Stimulated activated CD8-positive, alpha-beta memory T cell treated with anti-CD3 and anti-CD28 coated beads, Interleukin-12 subunit alpha, Interleukin-12 subunit beta, amount 100 ng/mL, for 1 hour (primary cell): ENCODE measurements around the gene FARSA.
A peak's percentile ranks its signal among the peaks of the same experiment; 100 is the strongest.
"Not testable (repeated sequence)": the region's sequence is repeated elsewhere in the genome, so short reads cannot be mapped to it uniquely, and the experiment has no call there.

Experiments
- DNase-seq: peaks from one replicate; pipeline ENCODE4 v3.0.0-alpha.2; 2020; ENCODE audit warnings: low read depth

The FARSA gene

DNA sequence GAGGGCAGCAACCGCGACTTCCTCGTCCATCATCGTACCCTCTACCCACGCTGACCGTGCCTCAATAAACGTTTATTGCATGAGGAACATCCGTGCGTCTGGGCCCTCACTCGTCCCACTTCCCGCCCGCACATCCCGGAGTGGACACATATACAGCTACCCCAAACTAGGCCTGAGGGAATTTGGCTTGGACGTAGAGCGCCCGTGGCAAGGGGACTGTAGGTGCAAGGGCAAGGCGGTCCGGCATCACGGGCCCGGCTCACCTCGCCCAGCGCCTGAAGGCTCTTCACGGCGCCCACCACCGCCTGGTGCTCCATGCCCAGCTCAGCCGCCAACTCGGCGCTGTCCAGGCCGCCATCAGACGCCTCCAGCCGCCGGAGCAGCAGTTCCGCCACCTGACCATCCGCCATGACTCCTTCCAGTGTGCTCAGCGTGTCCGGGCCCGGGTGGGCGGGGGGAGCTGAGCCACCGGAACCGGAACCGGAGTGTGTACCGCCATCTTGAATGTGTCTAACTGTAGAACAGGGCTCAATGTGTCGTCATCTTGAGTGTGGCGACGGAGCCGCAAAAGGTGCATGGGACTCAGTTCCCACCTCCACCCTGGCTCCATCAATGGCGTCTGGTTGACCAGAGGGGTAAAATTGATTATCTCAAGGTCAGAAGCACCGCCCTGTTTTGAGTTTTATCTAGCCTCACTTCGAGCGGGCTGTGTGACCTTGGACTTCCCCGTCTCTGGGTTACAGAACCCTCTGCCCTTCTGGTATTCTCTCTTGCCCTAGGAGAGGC lies at the start of gene FARSA:
Gene FARSA, minus strand, starts transcription at position 425 of the 786 bp plus-strand sequence. Its CDS starts 15 bp downstream, at position 410.
- DNase-seq: peak; percentile 82

- no peak for DNase-seq
Observed at GRCh38 chr19:12983091-12983490, 49.6 kb upstream of the FARSA start.

GRCh38 chr19:12982648-12983047 lies 49.1 kb upstream of the FARSA start:
- no peak for DNase-seq

DNA sequence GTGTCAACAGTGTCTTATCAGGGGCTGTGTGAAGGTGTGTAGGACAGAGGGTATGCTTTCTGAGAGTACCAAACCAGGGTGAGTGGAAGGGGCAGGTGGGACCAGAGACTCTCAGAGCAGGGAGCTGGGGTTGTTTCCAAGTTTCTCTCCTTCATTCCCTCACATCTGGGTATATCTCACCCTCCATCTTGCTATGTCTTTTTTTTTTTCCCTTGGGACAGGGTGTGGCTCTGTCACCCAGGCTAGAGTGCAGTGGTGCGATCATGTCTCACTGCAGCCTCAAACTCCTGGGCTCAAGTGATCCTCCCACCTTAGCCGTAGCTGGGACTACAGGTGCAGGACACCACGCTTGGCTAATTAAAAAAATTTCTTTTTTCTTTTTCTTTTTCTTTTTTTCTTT lies 46.5 kb upstream of the FARSA start:
- DNase-seq: no peak

- not testable (repeated sequence) for DNase-seq
Observed at GRCh38 chr19:12976109-12976508, 42.6 kb upstream of the FARSA start.

DNA sequence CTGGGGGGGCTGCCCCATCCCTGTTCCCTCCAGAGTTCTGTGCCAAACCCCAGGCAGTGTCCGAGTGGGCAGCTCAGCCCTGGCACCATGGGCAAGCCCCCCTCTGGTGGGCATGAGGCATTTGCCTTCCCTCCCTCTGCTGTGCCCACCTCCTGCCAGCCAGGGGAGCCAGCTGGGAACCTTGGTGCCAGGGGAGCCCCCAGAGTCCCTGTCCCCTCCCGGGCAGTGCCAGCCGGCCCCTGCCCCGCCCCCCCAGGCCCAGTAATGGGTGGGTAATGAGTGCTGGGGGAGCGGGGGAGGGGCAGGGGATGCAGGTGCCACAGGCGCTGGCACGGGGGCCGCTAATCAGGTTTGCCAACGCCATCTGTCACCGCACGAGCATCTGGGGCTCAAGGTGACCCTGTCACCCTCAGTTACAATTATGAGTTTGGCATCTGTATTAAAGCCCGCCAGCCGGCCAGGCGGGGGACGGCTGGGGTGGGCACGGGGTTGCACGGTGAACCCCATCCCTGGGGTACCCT lies 41.8 kb upstream of the FARSA start:
- no peak for DNase-seq

GRCh38 chr19:12974301-12975220 lies 41.0 kb upstream of the FARSA start:
- DNase-seq: no peak

- DNase-seq: no peak
Observed at GRCh38 chr19:12973236-12973635, 39.7 kb upstream of the FARSA start.

DNA sequence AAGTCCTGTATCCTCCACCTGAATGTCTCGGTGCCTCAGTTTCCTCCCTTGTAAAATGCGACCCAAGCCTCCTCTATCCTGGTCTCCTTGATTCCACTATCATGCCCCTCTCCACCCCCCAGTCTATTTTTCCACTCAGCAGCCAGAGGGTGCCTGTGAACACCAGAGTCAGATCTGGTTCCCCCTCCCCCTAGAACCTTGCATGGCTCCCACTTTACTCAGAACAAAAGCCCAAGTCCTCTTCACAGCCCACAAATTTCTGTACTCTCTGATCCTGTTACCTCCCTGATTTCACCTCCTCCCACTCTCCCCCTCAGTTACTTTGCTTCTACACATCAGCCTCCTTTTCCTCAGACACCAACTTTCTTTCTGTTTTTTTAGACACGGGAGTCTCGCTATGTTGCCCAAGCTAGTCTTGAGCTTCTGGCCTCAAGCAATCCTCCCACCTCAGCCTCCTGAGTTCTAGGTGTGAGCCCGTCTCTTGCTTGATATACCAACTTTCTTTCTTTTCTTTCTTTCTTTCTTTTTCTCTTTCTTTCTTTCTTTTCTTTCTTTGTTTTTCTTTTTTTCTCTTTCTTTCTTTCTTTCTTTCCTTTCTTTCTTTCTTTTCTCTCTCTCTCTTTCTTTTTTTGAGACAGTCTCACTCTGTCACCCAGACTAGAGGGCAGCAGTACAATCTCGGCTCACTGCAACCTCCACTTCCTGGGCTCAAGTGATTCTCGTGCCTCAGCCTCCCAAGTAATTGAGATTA lies 36.7 kb upstream of the FARSA start:
- DNase-seq: no peak

DNA sequence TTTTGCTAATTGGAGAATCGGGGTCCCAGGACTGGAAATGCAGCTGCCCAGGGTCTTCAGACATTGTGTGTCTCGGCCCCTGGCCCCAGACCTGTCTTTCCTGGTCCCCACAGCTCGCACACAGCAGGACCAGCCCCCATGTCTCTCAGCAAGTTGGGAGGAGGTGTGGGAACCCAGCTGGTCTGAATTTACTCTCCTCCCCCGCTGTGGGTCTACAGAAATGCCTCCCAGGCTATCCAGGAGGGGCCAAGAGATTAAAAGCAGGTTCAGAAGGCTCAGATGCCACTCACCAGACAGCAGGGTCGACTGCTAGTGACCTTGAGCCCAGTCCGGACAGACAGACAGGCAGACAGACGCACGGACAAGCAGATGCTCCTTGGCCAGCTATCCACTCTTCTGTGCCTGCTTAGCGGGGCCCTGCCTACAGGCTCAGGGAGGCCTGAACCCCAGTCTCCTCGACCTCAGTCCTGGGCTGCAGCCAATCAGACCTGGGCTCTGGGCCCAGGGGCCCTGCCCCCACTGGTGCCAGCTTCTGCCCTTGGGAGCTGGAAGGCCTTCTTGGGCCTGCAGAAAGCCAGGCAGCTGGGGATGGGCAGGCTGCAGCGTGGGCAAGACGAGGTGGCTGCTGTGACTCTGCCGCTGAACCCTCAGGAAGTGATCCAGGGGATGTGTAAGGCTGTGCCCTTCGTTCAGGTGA lies 35.9 kb upstream of the FARSA start, which contains the start of gene DAND5:
Gene DAND5, plus strand, starts transcription at position 285 of the 697 bp plus-strand sequence. Its CDS starts 85 bp downstream, at position 370.
- no peak for DNase-seq

DNA sequence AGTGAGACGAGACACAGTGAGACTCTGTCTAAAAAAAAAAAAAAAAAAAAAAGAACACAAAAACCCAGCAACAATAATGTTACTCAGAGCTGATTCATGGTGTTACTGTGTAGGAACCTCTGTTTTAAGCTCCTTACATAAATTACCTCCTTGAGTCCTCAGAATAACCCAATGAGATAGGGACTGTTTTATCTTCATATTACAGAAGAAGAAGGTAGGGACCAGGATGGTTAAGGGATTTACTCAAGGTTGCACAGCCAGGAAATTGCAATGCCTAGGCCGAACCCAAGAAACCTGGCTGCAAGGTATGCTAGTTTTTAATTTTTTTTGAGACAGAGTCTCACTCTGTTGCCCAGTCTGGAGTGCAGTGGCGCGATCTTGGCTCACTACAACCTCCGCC lies 34.4 kb upstream of the FARSA start:
- DNase-seq: no peak

DNA sequence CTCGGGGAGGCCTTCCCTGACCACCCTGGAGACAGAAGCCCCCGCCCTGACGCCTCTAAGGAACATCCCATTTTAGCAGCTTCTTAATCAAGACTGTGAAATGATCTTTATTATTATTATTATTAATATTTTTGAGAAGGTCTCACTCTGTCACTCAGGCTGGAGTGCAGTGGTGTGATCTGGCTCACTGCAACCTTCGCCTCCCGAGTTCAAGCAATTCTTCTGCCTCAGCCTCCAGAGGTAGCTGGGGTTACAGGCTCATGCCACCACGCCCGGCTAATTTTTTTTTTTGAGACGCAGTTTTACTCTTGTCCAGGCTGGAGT lies 32.3 kb upstream of the FARSA start:
- DNase-seq: no peak

DNA sequence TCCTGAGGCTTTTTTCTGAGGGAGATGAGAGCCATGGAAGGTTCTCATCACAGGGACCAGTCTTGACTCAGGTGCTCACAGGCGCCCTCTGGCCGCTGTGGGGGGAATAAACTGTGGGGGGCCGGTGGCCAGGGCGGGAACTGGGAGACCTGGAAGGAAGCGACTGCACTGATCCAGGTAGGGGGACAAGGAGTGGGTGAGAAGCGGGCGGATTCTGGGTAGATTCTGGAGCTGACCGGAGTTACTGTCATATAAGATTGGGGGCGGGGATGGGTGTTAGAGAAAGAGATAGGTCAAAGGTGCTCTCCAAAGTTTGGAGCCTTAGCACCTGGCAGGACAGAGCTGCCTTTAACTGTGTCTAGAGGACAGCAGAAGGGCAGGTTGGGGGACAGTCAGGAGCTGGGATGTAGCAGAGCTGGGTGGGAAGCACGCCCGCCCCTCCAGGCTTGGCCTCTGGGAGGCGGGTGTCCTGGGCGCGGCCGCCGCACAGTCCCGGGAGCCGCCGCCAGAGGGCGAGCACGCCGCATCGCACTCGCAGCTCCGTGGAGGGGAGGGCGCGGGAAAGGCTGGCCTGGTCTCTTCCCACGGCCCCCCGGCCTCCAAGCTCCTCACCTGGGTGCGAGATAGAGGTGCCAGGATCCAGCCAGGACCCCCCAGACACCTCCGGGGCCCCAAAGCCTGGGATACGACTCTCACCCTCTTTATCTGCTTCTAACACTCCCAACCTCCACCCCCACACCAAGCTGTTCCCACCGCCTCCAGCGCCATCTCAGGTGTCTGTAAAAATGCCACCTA lies 31.7 kb upstream of the FARSA start:
- DNase-seq: peak; percentile 69

- no peak for DNase-seq
Observed at GRCh38 chr19:12959481-12959880, 26.0 kb upstream of the FARSA start.

DNA sequence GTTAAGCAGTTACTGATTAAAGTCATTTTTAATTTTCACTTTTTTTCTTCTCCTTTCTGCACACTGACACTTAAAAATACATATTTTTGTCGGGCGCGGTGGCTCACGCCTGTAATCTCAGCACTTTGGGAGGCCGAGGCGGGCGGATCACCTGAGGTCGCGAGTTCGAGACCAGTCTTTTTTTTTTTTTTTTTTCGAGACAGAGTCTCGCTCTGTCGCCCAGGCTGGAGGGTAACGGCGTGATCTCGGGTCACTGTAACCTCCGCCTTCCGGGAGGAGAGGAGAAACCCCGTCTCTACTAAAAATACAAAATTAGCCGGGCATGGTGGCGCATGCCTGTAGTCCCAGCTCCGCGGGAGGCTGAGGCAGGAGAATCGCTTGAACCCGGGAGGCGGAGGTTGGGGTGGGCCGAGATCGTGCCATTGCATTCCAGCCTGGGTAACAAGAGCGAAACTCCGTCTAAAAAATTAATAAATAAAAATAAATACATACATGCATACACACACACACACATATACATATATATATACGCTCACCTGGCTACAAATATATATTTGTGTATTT lies 24.0 kb upstream of the FARSA start:
- DNase-seq: not testable (repeated sequence)

DNA sequence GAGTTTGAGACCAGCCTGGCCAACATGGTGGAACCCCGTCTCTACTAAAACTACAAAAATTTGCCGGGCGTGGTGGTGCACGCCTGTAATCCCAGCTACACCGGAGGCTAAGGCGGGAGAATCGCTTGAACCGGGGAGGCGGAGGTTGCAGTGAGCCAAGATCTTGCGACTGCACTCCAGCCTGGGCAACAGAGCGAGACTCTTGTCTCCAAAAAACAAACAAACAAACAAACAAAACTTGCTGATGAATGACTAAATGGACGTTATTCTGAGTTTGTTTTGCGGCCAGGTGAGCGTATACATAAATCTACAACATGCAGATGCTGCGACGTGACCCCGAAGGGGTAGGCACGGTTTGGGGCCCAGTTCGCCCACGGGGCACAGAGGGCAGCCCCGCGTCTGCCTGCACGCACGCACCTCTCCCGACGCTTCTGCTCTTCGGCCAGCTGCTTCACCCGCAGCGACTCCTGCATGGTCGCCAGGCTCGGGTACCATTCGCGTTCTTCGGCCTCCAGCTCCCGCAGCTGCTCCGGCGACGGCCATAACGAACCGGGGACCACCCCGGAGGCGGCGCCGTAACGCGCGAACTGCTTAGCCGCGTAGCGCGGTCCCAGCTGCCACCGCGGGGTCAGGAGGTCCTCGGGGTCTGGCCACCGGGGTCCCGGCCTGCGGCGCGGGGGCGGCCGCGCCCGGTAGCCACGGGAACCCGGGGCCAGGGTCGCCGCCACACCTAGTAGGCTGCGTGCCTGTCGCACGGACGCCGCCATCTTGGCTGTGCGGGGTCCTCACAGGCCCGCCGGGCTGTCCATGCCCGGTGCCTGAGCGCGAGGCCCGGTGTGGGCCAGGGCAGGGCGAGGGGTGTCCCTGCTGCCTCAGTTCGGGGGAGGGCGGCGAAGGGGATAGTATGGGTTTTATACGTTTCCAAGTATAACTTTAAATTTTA lies 23.2 kb upstream of the FARSA start, which contains the start of gene GADD45GIP1:
Gene GADD45GIP1, minus strand, starts transcription at position 778 of the 943 bp plus-strand sequence. Its CDS starts 11 bp downstream, at position 767.
- DNase-seq: peak; percentile 61

DNA sequence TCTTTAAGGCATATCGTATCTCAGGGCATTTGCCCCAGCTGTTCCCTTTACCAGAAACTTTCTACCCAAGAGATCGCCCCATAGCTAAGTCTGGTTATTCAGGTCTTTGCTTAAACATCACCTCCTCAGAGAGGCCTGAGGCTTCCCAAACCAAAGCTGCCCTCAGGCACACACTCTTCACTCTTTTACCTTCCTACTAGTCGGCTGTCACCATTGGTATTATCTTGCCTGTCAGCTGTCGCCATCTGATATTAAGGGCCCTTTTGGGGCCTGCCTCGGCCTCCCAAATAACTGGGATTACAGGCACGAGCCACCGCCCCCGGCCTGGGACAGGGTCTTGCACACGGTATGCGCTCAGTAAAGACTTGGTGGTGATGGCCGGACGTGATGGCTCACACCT lies 22.5 kb upstream of the FARSA start:
- DNase-seq: no peak

DNA sequence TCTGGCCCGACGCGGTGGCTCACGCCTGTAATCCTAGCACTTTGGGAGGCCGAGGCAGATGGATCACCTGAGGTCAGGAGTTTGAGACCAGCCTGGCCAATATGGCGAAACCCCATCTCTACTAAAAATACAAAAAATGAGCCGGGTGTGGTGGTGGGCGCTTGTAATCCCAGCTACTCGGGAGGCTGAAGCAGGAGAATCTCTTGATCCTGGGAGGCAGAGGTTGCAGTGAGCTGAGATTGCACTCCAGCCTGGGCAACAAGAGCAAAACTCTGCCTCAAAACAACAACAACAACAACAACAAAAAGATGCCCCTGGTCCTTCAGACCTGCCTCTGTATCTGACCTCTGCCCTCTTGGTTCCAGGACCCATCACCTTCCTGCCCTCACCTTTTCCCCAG lies 22.1 kb upstream of the FARSA start:
- not testable (repeated sequence) for DNase-seq

DNA sequence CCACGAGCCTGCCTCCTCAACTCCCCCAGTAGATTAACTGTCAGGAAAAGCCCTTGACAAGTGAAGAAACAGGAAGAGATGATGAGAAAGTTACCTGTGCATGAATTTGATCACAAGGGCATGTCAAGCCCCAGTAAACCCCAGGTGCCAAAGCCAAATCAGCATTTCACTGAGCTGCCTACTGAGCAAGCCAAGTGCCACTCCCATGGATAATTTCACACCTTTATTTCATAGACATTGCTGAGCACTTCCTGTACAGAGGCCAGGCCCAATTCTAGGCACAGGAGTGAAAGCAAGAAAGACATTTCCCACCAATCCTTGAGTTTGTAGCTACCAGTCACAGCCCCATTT lies 21.1 kb upstream of the FARSA start:
- DNase-seq: no peak
